HG02943 (cell line): Measurements from ENCODE around the gene VPS37C.
A peak's percentile ranks its signal among the peaks of the same experiment; 100 is the strongest.
"Not testable (repeated sequence)": the region's sequence is repeated elsewhere in the genome, so short reads cannot be mapped to it uniquely, and the experiment has no call there.

ENCODE experiments used
- ATAC-seq: cut with Tn5 transposase; IDR thresholded peaks from one replicate; pipeline ENCODE4 v1.9.1; 2021; ENCODE audit warnings: mild to moderate bottlenecking, low read depth, moderate library complexity; ENCODE audit not compliant: unreplicated experiment

VPS37C gene

DNA sequence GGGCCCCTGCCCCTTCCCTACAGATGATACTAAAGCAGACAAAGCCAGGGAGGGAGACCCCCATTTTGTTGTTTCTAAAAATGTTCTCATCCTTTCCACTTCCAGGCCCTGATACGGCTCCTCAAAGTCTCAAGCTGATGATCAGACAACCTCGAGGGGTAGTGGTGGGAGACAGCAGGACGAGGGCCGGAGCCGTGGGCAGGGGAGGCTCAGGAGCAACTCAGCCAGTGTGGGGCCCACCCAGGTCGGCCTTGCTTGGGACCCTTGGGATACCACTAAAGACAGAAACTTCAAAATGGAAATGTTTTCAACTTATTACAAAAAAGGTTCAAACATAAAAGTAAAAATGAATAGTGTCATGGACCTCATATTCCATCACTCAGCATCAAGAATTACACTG lies 15.2 kb upstream of the VPS37C start:
- ATAC-seq = no peak

DNA sequence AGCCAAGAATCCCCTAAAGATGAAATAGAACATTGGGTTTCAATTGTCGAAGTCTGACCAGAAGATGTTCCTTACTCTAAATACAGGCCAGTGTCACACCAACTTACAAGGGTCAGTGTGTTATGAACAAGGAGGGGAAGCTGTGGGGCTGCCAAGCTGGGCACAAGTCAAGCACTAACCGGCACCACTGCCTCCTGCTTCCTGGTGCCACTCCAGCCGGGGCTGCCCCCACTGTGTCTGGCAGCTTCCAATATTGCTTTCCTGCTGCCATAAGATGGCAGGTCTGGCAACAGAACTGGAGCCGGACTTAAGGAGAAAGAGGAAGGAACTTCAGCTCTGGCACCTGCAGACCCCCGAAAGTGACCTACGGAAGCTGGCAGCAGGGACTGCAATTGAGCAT lies 13.7 kb upstream of the VPS37C start:
- ATAC-seq = no peak

DNA sequence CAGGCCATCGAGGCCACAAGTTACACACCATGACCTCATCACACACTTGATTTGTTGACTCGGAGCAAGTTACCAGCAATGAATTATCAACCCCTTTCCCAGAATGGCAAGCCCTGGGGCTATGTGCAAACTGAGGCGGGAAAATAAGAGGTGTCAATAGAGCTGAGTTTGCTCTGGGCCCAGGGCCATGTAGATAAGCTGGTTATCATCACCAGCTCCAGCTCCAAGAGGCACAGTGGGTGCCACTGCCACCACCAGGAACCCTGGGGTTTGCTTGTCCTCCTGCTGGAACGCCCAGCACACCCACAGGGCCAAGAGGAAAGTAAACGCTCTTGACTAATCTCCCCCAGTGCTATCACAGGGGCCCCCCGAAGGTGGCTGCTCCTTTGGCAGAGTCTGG lies 13.0 kb upstream of the VPS37C start:
- ATAC-seq = no peak

DNA sequence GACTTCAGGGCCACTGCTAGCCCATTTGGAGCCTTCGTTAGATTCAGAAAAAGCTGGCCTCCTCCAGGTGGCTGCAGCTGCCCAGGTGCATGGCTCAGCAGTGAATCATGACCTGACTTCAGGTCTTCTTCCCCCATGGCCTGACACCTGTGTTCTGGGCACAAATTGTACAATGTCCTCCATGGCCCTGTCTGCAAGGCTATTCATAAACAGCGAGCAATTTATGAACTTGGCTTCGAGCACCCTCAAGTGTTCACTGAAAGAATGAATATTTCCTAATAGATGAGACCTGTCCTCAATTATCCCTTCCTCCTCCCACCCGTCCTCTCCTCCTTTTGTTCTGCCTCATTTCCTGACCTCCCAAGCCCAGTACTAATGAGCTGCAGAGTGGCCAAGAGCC lies 12.2 kb upstream of the VPS37C start:
- ATAC-seq = no peak

DNA sequence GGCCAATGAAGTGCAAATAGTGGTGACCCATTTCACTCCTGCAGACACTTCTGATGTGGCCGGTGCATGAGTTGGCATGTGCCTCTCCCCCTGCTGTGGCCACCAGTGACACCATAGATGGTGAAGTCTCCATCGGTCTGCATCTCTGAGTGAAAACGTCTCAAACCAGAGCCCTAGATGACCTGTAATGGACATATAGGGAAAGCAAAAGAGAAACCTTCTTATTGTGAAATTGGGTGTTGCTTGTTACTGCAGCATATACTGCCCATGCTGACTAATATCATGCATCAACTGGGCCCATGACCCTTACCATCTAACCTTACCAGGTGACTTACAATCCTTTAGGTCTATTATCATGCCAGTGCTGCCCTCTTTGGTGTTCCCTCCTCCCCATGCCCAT lies 11.7 kb upstream of the VPS37C start:
- no peak for ATAC-seq

DNA sequence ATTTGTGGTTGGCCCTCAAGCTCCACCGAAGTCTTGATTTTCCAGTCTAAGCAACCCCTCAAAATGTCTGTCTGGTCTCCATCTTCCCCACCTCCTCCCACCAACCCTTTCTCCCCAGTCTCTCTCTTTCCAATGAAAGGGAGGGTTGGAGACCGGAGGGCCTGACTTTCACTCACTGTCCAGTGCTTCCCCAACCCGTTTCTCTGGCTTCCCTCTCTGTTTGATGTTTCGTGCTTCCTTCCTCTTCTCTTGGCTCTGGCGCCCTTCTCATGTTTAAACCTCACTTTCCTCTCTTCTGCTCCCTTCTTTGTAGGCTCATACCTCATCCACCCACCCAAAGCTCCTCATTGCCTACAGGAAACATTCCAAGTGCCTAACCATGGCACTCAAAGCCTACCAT lies 11.1 kb upstream of the VPS37C start:
- ATAC-seq = no peak

DNA sequence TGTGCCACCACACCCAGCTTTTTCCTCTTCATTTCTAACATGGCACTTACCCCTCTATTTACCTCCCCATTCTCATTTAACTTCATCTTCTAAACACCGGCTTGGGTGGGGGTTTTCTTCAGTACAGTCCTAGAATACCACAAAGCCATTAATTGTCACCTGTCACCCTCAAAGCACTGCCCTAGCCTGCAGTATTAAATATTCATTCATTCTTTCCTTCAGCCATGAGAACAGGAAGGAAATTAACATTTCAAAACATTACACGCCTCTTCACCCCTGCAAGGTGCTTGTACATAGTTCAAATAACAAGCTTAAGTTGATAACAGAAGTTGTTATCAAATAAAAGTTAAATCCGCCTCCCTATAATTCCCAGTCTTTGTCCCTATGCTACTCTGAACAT lies 10.7 kb upstream of the VPS37C start:
- no peak for ATAC-seq

DNA sequence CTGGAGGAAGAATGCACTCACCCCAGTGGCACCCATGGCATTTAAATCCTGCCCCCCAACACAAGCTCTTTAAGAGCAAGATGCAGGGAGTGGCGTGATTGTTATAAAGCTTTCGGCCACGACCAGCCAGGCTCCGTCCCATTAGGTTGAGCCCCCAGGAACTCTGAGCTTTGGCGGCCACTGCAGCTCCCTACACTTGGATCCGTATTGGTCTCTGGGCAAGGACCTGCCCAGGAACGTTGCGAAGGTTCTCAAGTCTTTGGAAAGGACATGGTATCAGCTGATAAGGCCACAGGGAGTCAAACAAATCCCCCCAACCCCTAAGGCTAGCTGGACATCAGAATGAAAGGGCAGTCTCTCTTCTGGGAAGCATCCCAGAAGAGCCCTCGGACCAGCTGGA lies 9.3 kb upstream of the VPS37C start:
- no peak for ATAC-seq

DNA sequence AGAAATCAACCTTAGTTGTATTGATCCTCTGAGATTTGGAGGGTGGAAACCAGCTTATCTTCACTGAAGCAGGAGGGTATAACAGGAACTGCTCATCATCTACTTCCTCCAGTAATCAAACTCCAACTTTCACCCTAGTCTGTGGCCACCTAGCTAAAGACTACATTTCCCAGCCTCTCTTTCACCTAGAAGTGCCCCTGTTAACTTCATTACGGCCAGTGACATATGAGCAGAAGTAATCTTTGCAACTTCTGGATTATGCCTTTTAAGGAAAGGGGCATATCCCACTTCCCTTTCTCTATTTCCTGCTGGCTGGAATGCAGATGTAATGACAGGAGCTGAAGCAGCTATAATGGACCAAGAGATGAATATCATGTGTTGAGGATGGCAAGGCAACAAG lies 7.6 kb upstream of the VPS37C start:
- ATAC-seq = no peak

DNA sequence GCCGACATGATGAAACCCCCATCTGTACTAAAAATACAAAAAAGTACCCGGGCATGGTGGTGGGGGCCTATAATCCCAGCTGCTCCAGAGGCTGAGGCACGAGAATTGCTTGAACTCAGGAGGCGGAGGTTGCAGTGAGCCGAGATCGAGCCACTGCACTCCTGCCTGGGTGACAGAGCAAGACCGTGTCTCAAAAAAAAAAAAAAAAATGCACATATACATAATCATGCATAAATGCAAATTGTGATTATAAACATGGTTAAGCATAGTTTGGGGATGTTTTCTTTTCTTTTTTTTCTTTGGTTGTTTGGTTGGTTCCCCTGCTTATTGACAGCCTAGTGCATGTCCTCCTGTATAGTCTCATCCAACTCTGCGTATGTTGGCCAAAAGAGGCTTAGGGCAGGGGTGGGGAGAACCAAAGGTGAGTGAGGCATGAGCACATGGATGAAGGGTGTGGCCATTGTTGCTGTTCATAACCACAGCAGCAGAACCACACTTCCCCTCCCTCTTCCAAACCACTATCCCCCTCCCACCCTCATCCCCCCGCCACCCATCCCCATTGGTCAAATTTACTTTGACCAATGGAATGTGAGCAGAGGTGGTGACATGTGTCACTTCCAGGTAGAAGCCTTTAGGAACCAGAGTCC lies 6.9 kb upstream of the VPS37C start:
- no peak for ATAC-seq

DNA sequence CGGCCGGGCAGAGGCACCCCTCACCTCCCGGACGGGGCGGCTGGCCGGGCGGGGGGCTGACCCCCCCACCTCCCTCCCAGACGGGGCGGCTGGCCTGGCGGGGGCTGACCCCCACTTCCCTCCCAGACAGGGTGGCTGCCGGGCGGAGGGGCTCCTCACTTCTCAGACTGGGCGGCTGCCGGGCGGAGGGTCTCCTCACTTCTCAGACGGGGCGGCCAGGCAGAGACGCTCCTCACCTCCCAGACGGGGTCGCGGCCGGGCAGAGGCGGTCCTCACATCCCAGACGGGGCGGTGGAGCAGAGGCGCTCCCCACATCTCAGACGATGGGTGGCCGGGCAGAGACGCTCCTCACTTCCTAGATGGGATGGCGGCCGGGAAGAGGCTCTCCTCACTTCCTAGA lies 5.1 kb upstream of the VPS37C start:
- ATAC-seq = not testable (repeated sequence)

DNA sequence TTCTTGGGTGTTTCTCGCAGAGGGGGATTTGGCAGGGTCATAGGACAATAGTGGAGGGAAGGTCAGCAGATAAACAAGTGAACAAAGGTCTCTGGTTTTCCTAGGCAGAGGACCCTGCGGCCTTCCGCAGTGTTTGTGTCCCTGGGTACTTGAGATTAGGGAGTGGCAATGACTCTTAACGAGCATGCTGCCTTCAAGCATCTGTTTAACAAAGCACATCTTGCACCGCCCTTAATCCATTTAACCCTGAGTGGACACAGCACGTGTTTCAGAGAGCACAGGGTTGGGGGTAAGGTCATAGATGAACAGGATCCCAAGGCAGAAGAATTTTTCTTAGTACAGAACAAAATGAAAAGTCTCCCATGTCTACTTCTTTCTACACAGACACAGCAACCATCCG lies 4.6 kb upstream of the VPS37C start:
- ATAC-seq = not testable (repeated sequence)

DNA sequence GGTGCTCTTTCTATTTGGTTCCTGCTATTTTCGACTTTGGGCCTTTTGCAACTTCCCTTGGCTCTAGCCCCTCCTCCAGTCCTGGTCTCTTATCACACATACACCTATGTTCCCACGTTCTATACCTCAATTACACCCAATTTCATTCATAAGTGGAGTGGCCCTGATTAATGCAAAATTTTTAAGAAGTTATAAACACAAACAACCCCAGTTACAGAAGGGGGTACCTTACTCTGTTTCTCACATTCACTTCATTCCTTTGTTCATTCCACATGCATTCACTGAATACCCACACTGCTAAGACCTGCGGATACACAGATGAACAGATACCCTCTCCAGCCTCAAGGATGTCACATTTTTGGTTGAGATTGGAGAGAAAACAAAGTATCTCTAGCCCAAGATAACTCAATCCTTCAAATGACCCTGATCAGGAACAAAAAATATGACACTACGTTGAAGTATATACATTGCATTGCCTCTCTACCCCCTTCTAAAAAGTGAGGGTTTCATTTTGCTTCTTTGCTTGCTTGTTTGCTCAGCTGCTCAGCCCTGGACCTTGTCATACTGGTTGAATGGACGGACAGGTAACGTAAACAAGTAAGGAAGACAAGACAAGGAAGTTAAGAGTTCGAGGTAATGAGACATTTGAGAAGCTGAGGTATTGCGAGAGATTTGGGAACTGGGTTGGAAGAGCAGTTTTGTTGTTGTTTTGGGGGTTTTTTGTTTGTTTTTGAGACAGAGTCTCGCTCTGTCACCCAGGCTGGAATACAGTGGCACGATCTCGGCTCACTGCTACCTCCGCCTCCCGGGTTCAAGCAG lies 3.6 kb upstream of the VPS37C start:
- no peak for ATAC-seq

DNA sequence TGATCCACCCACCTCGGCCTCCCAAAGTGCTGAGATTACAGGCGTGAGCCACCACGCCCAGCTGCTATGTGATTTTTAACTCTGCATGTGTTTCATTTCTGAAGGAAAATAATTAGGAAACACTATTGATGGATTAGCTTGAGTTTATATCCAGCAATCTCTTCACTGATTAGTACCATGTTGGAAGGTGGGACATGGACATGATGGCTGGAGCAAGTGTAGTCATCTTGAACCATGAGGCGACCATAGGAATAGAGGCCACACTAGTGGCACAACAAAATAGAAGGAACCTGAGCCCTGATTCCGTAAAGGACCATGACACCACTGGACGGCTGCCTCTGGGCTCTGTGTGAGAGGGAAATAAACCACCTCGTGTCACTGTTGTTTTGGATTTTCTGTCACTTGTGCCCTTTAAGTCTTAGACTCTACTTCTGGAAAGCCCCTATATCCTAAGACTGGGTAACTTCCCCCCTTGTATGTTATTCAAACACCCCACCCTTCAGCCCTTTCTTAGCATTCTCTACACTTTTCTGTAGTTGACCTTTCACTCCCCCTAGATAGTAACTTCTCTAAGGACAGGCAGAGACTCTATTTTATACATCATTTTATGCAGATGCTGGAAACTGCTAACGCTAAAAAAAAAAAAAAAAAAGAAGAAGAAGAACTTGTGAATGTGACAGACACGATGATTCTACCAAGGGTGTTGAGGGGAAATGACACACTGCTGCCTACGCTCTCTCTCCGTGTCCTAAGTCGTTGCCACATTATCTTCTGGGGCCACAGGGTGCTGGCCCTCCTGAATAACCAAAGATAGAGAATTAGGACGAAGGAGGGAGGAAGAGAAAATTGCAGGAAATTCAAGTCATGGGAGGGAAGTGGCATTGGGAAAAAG lies 2.7 kb upstream of the VPS37C start:
- ATAC-seq = no peak

DNA sequence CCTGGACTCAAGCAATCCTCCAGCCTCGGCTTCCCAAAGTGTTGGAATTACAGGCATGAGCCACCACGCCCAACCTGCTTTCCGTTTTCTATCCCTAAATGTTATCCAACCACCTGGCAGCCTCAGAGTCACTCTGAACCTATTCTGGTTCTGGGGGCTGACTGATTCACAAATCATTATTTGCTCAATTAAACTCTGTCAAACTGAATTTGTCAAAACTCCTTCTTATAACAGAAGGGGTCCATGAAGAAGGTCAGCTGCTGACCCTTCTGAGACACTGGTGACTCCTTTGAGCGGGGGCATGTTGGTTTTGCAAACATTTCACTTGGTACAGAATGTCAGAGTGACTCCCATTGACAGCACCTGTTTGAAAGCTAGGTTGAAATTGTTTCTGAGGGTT lies 1.8 kb upstream of the VPS37C start:
- no peak for ATAC-seq

DNA sequence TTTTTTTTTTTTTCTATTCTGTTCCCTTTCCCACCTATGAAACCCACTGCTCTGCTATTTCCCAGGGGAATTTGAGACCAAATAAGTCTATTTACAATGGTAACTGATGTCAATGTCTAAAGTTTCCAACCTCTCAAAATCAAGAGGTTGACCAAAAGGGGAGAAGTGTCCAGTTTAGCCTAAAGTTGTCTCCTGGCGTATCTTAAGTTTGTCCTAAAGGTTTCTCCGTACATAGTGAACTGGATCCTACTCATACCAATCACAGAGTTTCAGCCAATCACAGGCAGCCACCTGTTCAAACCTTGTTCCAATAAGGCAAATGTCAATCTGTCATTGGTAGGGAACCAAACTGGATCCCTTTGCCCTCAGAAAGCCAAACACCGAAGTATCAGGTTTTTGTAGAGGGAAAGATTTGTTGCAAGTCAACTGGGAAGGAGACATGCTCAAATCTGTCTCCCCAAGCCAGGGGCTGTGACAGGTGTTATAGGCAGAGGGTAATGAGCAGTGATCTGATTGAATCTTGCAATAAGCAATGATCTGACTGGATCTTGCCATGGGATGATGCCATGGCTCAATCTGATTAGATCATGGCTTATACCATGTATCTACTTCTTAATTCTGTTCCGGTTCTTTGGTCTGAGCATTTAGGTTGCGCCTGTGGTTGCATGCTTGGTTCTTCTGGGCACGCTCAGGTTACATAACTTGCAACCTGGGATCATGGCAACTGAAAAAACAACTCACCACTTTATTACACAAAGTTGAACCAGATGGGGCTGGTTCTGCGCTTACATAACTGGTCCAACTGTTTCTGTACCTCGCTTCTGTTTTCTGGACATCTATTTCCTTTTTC lies 1.1 kb upstream of the VPS37C start:
- ATAC-seq = no peak

DNA sequence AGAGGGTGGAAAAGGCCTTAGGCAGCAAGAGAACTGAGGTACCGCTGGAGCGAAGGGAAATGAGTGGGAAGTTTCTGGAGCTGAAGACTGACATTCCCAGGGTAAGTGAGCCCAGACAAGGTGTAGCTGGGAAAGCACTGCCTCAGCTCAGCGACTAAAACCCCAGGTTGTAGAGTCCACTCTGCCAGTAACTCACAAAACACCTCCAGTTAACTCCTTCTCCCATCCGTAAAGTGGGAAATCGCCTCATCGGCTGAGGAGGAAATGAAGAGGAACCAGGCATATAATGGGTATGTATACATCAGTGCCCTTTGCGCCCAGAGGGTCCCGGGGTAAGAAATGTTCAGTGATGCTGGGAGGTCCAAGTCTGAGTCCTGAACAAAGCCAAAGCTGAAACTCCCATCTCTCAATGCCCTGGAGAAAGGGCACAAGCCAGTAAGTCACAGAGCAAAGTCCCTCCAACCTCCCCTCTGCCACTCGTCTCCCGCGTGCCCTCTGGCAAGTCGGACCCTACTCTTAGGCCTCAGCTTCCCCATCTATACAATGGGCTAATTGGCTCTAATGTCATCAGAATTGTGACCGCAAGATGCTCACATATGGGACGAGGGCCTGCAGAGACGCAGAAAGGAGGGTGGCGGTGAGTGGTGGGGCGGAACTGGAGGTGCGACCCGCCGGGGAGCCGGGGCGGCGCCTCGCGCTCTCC lies 588 bp downstream of the VPS37C start:
- ATAC-seq = peak; percentile 2

DNA sequence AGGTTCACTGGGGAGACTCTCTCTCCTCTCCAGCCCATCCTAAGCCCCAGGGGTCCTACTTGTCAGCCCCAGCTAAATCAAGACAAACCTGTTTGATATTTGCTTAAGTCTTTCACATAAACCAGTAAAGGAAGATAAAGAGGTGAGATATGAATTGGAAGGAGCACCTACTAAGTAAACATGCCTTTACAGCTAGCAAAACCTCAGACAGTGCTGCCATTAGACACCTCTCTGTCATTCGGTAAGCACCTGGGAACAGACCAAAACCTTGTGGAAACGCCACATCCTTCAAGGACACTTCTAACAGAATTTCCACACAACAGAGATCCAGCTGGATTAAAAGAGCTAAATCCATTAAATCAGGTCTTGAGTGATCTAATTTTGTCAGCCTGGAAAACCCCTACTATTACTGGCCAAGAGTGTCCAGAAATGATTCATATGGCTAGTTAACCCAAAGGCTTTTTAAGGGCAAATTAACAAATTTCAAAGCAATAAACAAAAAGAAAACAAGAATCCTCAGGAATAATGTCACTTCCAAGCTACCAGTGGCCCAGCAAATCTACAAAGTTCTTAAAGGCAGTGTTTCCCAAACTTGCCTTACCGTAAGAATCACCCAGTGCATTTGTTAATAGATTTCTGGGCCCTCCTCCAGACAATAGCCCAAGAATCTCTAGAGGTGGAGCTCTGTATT lies 2.4 kb downstream of the VPS37C start:
- ATAC-seq = no peak

DNA sequence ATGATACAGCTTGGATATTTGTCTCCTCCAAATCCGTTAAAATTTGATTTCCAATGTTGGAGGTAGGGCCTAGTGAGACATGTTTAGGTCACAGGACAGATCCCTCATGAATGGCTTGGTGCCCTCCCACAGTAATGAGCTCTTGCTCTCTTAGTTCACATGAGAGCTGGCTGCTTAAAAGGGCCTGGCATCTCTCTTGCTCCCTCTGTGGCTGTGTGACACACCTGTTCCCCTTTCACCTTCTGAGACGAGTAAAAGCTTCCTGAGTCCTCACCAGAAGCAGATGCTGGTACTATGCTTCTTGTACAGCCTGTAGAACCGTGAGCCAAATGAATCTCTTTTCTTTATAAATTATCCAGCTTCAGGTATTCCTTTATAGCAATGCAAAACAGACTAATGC lies 3.5 kb downstream of the VPS37C start:
- no peak for ATAC-seq
